ENCODE measurements around the gene GAS7. TPM values are rescaled to one million over a fixed set of nuclear protein-coding genes. Genes with fewer than 3 reads are reported as not detected.

Gene GAS7
- total and polyA plus RNA-seq, 2 experiments from 2014 or later = 1.9 to 10.7 TPM

GRCh38 chr17:10156599-10156947, 41.8 kb downstream of the GAS7 start:
- Histone ChIP-seq H3K27ac (ENCODE audit: low read depth) (no peak overlapping the region), H3K9me2 (ENCODE audit: insufficient read depth) (no peaks in the 10 kb centered on the region; the same call in 1 of the 2 replicates), H3K4me3 (no peak overlapping the region), H3K4me2 (no peak overlapping the region), H2AFZ (no peak overlapping the region), H3K79me2 (replicated peaks; ENCODE audit: insufficient read depth) (no peaks in the 10 kb centered on the region), H3K27me3 (ENCODE audit: insufficient read depth) (no peaks in the 10 kb centered on the region), H3F3A (replicated peaks; ENCODE audit: low read depth) (no peaks in the 10 kb centered on the region), H3K4me1 (ENCODE audit: insufficient read depth) (no peaks in the 10 kb centered on the region), H3K36me3 (ENCODE audit: insufficient read depth) (no peaks in the 10 kb centered on the region), H4K20me1 (replicated peaks; ENCODE audit: insufficient read depth) (no peaks in the 10 kb centered on the region)
- Mint-ChIP-seq H3K4me3 (no peak overlapping the region), H3K9me3 (no peaks in the 10 kb centered on the region), H3K4me1 (no peaks in the 10 kb centered on the region), H3K36me3 (ENCODE audit: low read depth) (no peaks in the 10 kb centered on the region), H3K27ac (no peak overlapping the region), H3K27me3 (ENCODE audit: insufficient read depth, low read depth, poor library complexity) (peaks cover 2% of the 10 kb centered on the region)
- ATAC-seq = no peak; the same call in 2 of the 3 replicates
- no peak for TF ChIP-seq REST (IDR thresholded peaks at IDR 0.05; ENCODE audit: unreplicated experiment)
- no peak for DNase-seq (ENCODE audit: low spot score)

DNA sequence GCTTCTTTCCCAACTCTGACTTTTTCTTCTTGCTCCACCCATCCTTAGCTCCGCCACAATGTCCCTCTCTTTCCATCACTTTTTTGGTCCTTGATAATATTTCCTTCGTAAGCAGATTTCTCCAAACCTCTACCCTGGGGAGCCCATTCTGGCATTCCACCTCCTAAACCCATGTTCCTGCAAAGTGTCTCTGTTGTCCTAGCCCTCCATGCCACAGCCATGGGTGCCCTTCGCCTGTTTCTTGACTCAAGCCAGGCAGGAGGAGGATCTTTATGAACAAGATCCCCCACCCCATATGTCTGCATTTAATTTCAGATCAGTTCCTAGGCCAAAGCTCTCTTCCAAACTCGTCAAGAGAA, 42.4 kb downstream of the GAS7 start:
- Mint-ChIP-seq H3K27ac (no peak overlapping the region), H3K36me3 (ENCODE audit: low read depth) (no peaks in the 10 kb centered on the region), H3K9me3 (no peaks in the 10 kb centered on the region), H3K4me1 (no peaks in the 10 kb centered on the region), H3K27me3 (ENCODE audit: insufficient read depth, low read depth, poor library complexity) (peaks cover 4% of the 10 kb centered on the region), H3K4me3 (no peak overlapping the region)
- no peaks in the 10 kb centered on the region for H3K36me3 ChIP-seq (ENCODE audit: insufficient read depth)
- no peak overlapping the region for H3K4me3 ChIP-seq
- H3K9me2 ChIP-seq (ENCODE audit: insufficient read depth) = no peaks in the 10 kb centered on the region; the same call in 1 of the 2 replicates
- no peaks in the 10 kb centered on the region for H3K79me2 ChIP-seq (replicated peaks; ENCODE audit: insufficient read depth)
- H3F3A ChIP-seq (replicated peaks; ENCODE audit: low read depth) = no peaks in the 10 kb centered on the region
- no peak overlapping the region for H3K4me2 ChIP-seq
- no peak for DNase-seq (ENCODE audit: low spot score)
- H3K4me1 ChIP-seq (ENCODE audit: insufficient read depth) = no peaks in the 10 kb centered on the region
- no peak for ATAC-seq
- no peak overlapping the region for H3K27ac ChIP-seq (ENCODE audit: low read depth)
- no peak overlapping the region for H2AFZ ChIP-seq
- H4K20me1 ChIP-seq (replicated peaks; ENCODE audit: insufficient read depth) = no peaks in the 10 kb centered on the region
- H3K27me3 ChIP-seq (ENCODE audit: insufficient read depth) = no peaks in the 10 kb centered on the region
- no peak for TF ChIP-seq CREB1 (CRISPR knock-in tag; IDR thresholded peaks at IDR 0.05; ENCODE audit: low read depth)
- no peak for TF ChIP-seq POLR2AphosphoS5 (IDR thresholded peaks at IDR 0.05; ENCODE audit: low read depth)
- TF ChIP-seq REST (IDR thresholded peaks at IDR 0.05; ENCODE audit: unreplicated experiment) = no peak
- TF ChIP-seq EZH2phosphoT487 (IDR thresholded peaks at IDR 0.05; ENCODE audit: unreplicated experiment) = no peak
- TF ChIP-seq, protein P1, sequence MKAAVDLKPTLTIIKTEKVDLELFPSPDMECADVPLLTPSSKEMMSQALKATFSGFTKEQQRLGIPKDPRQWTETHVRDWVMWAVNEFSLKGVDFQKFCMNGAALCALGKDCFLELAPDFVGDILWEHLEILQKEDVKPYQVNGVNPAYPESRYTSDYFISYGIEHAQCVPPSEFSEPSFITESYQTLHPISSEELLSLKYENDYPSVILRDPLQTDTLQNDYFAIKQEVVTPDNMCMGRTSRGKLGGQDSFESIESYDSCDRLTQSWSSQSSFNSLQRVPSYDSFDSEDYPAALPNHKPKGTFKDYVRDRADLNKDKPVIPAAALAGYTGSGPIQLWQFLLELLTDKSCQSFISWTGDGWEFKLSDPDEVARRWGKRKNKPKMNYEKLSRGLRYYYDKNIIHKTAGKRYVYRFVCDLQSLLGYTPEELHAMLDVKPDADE (IDR thresholded peaks at IDR 0.05) = no peak
- TF ChIP-seq ZNF331 (CRISPR knock-in tag; IDR thresholded peaks at IDR 0.05; ENCODE audit: low read depth) = no peak
- TF ChIP-seq ZNF114 (CRISPR knock-in tag; IDR thresholded peaks at IDR 0.05) = no peak
- no peak for TF ChIP-seq EZH2 (IDR thresholded peaks at IDR 0.05; ENCODE audit: low read depth, unreplicated experiment)
- no peak for TF ChIP-seq CTCF (conservative IDR thresholded peaks at IDR 0.05; ENCODE audit: low read depth in 2 of 2)
- TF ChIP-seq STAT1 (IDR thresholded peaks at IDR 0.05; ENCODE audit: unreplicated experiment) = no peak
- no peak for TF ChIP-seq NANOG (IDR thresholded peaks at IDR 0.05; ENCODE audit: borderline replicate concordance)
